Stomach (tissue), 4 donors: ENCODE results near the gene LRAT.

ENCODE experiments used
- EP300 ChIP-seq: sonication (generic); formaldehyde crosslinking; IDR thresholded peaks from one replicate; pipeline ENCODE4 v1.6.1; 2017; ENCODE audit warnings: antibody characterized with exemption
- TF ChIP-seq, protein P1 (sequence below), 7 experiments: fragments of 450-650 bp in 4 of 7; fragments of 200-600 bp in 3 of 7; sonication (generic) in 3 of 7; IDR thresholded peaks; one replicate each; pipeline ENCODE4 v1.5.1; 2016 to 2019; ENCODE audit warnings: antibody characterized with exemption in 7 of 7, control low read depth in 2 of 7, mild to moderate bottlenecking in 1 of 7

DNA sequence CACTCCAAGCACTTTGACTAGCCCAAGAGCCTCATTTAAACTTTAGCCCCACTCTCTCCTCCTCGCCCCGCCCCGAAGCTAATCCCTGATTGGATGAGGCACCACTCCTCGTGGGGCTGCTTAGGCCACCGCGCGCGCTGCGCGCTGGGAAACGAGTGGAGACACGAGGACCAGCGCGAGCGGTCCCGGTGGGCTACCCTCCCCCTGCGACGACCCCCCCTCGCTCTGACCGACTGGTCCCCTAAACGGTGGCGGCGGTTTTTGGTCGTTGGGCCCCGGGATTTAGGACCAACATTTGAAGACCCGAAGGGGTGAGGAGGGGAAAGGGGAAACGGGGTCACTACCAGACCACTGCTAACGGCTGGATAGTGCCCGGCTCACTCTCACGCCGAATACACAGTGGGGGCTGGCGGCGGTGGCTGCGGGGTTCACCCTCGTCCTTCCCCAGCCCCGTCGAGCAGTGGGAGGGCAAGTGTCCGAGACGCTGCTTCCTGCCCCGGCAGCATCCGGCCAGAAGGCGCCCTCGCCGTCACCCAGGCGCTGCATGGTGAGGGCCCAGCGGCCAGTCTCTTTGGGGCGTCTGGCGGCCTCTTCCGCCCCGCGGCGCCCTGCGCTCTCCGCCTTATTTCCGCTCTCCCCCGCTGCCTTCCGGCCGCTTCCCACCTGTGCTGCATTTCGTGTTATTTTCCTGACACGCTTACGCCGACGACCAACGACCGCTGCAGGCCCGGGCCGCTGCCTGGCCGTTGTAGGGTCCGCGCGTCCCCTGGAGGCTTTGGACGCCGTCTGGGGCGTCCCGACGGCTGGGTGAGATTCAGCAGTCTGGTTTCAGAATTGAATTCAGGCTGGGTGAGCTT is 37.6 kb downstream of the LRAT start, which contains the start of gene RBM46:
- TF ChIP-seq, protein P1, sequence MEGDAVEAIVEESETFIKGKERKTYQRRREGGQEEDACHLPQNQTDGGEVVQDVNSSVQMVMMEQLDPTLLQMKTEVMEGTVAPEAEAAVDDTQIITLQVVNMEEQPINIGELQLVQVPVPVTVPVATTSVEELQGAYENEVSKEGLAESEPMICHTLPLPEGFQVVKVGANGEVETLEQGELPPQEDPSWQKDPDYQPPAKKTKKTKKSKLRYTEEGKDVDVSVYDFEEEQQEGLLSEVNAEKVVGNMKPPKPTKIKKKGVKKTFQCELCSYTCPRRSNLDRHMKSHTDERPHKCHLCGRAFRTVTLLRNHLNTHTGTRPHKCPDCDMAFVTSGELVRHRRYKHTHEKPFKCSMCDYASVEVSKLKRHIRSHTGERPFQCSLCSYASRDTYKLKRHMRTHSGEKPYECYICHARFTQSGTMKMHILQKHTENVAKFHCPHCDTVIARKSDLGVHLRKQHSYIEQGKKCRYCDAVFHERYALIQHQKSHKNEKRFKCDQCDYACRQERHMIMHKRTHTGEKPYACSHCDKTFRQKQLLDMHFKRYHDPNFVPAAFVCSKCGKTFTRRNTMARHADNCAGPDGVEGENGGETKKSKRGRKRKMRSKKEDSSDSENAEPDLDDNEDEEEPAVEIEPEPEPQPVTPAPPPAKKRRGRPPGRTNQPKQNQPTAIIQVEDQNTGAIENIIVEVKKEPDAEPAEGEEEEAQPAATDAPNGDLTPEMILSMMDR (IDR thresholded peaks at IDR 0.05) = no peak
- TF ChIP-seq EP300 = no peak
